Kidney epithelial cell (primary cell): Measurements from ENCODE around the gene C15orf40. TPM values are rescaled to one million over a fixed set of nuclear protein-coding genes. Genes with fewer than 3 reads are reported as not detected.

Source experiments
- DNase-seq: peaks from one replicate; pipeline ENCODE4 v3.0.0-alpha.2; 2010; ENCODE audit warnings: low read depth
- H3K27me3 ChIP-seq: 2 replicates; pipeline ENCODE4 v1.6.0; 2011; ENCODE audit warnings: low read length; ENCODE audit not compliant: control insufficient read depth, insufficient read depth
- H3K36me3 ChIP-seq: 2 replicates; pipeline ENCODE4 v1.5.1; 2011; ENCODE audit warnings: low read length; ENCODE audit not compliant: control insufficient read depth, insufficient read depth
- H3K4me3 ChIP-seq: 2 replicates; pipeline ENCODE4 v1.5.1; 2011; ENCODE audit warnings: low read depth, mild to moderate bottlenecking, control low read depth, low read length
- CTCF ChIP-seq: IDR thresholded peaks from 2 replicates; pipeline ENCODE4 v1.5.1; 2011; ENCODE audit warnings: mild to moderate bottlenecking, moderate library complexity, low read length, control low read depth, inconsistent platforms; ENCODE audit not compliant: insufficient read depth, poor library complexity, severe bottlenecking
- total RNA-seq: library from RNA; depleted of rRNA; stranded (reverse); fragments of >200 nt; gene quantifications from 2 replicates; pipeline ENCODE4 v1.2.3, GENCODE V29; 2015

The C15orf40 gene
- total RNA-seq, 1 donor from 2014 or later, result 9.9 TPM

- Histone ChIP-seq H3K4me3 (no peak overlapping the region), H3K27me3 (no peaks in the 10 kb centered on the region), H3K36me3 (no peaks in the 10 kb centered on the region)
- DNase-seq, result no peak
- TF ChIP-seq CTCF, result no peak
Observed at GRCh38 chr15:82963471-82964341, 47.7 kb downstream of the C15orf40 start.

- no peak for DNase-seq
- no peak for TF ChIP-seq CTCF
Observed at GRCh38 chr15:82960766-82961165, 50.7 kb downstream of the C15orf40 start.

GRCh38 chr15:82959423-82959822, 52.0 kb downstream of the C15orf40 start:
- H3K27me3 ChIP-seq, result no peaks in the 10 kb centered on the region
- H3K36me3 ChIP-seq, result no peaks in the 10 kb centered on the region

More at GRCh38 chr15:82960766-82961165, 50.7 kb downstream of the C15orf40 start:
- H3K27me3 ChIP-seq, result no peaks in the 10 kb centered on the region
- H3K4me3 ChIP-seq, result no peak overlapping the region
- no peaks in the 10 kb centered on the region for H3K36me3 ChIP-seq

GRCh38 chr15:82958638-82959037, 52.8 kb downstream of the C15orf40 start:
- no peaks in the 10 kb centered on the region for H3K36me3 ChIP-seq
- DNase-seq, result no peak
- no peaks in the 10 kb centered on the region for H3K27me3 ChIP-seq
- H3K4me3 ChIP-seq, result no peak overlapping the region
- TF ChIP-seq CTCF, result no peak

More at GRCh38 chr15:82959423-82959822, 52.0 kb downstream of the C15orf40 start:
- no peak for TF ChIP-seq CTCF
- DNase-seq, result no peak
- H3K4me3 ChIP-seq, result no peak overlapping the region

GRCh38 chr15:82952158-82953081, 59.0 kb downstream of the C15orf40 start, which contains the start of gene HOMER2:
Gene HOMER2 (minus strand): TSS chr15:82952720. CDS start chr15:82952535, 185 bp downstream.
- H3K36me3 ChIP-seq, result no peaks in the 10 kb centered on the region
- no peaks in the 10 kb centered on the region for H3K27me3 ChIP-seq
- peak within 1 kb of the TSS; percentile 57 for H3K4me3 ChIP-seq
- DNase-seq, result no peak
- TF ChIP-seq CTCF, result no peak
